IPS-NIHi11 (cell line): ENCODE measurements around the gene AP5S1.
"Not testable (repeated sequence)": the region's sequence is repeated elsewhere in the genome, so short reads cannot be mapped to it uniquely, and the experiment has no call there.

Source experiments
- DNase-seq: peaks from one replicate; pipeline ENCODE4 v3.0.0; 2012; ENCODE audit warnings: mixed read lengths, low spot score

AP5S1 gene

DNA sequence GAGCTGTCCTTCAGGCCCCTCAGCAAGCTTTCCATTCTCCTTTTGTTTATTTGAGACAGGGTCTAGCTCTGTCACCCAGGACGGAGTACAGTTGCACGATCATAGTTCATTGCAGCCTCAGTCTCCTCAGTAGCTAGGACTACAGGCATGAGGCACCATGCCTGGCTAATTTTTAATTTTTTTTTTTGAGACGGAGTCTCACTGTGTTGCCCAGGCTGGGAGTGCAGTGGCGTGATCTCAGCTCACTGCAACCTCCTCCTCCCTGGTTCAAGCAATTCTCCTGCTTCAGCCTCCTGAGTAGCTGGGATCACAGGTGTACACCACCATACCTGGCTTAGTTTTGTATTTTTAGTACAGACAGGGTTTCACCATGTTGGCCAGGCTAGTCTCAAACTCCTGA is 31.1 kb upstream of the AP5S1 start:
- DNase-seq: not testable (repeated sequence)

DNA sequence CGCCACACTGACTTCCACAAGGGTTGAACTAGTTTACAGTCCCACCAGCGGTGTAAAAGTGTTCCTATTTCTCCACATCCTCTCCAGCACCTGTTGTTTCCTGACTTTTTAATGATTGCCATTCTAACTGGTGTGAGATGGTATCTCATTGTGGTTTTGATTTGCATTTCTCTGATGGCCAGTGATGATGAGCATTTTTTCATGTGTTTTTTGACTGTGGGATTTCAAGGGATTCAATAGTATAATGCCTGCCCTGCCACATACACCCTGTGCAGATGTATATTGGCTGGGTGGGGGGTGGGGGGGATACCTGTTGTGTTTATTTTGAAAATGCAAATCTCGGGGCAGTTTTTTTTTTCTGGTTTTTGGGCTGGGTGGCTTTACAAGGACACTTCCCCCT is 26.2 kb upstream of the AP5S1 start:
- DNase-seq: not testable (repeated sequence)

DNA sequence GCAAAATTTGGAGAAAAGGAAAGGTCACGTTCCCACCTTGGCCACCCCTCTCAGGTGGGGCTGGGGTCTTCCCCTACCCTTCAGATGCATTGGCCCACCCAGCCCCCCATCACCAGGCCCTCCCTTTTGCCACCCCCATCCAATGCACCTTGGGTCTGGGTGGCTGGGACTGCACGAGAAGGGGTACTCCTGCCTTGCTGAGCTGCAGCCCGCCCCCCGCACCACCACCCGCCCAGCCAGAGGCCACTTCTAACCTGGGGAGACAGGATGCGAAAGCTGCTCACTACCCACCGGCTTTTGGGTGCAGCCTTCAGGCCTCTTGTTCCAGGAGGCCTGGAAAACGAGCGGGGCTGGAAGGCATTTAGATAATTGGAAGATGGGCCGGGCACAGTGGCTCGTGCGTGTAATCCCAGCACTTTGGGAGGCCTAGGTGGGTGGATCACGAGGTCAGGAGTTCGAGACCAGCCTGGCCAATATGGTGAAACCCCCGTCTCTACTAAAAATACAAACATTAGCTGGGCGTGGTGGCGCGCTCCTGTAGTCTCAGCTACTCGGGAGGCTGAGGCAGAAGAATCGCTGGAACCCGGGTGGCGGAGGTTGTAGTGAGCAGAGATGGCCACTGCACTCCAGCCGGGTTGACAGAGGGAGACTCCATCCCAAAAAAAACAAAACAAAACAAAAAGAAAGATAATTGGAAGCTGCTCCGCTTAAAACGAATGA is 25.5 kb upstream of the AP5S1 start:
- no peak for DNase-seq

DNA sequence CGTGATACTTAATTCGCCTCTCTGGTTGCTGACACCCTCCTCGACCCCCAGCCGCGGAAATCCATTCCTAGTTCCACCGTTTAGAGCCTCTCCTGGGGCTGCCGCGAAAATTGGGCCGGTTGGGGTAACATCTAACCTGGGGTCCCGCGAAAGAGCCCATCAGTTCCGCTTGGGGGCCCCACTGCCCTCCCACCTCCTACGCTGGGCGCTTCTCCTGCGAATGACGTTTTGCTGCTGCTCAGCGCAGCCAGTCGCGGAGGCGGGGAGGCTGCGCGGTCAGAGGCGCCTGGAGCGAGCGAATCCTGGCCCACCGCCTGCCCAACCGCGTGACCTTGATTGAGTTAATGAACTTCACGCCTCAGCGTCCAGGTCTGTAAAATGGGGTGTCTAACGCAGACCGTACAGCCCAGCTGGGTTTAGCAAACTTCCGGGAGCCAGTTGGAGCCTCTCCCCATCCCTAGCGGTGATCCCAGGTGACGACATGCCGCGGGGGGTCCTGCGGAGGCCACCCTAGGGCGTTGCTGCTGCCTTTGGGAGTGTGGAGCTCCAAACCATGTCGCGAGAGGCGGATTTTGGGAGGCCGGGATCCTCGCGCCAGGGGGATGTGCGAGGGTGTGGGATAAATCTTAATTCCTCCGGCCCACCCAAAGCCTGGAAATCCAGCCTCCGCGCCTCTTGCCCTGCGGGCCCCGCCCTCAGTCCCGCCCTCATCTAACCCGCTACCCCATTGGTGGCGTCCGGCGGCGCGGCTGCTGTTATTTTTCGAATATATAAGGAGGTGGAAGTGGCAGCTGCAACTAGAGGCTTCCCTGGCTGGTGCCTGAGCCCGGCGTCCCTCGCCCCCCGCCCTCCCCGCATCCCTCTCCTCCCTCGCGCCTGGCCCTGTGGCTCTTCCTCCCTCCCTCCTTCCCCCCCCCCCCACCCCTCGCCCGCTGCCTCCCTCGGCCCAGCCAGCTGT is 24.6 kb upstream of the AP5S1 start, which contains the start of gene CDC25B:
Gene CDC25B, plus strand, starts transcription at position 800 of the 958 bp plus-strand sequence. CDS start 222 bp downstream, outside the sequence.
- peak; percentile 87 for DNase-seq

DNA sequence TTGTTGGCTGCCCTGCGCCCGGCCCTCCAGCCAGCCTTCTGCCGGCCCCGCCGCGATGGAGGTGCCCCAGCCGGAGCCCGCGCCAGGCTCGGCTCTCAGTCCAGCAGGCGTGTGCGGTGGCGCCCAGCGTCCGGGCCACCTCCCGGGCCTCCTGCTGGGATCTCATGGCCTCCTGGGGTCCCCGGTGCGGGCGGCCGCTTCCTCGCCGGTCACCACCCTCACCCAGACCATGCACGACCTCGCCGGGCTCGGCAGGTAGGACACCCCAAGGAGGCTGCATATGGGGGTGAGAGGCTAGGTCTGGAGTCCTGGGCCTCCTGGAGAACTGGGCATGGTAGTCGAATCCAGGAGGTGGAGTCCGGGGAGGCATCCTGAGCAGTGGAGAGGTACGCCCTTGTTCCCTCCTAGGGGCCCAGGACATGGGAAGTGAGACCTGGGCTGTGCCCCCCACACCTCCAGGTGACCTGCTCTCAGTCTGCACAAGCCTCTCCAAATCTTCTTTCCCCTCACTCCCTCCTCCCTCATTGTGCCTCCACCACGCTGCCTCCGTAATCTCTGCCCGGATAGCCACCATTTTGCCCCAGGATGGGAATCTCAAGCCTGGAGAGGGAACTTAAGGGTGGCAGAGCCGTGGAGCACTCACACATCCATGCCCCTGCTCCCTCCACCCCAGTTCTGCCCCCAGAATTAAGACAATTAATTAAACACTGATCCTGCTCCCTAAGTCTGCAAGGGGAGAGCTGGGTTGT is 23.7 kb upstream of the AP5S1 start:
- no peak for DNase-seq

DNA sequence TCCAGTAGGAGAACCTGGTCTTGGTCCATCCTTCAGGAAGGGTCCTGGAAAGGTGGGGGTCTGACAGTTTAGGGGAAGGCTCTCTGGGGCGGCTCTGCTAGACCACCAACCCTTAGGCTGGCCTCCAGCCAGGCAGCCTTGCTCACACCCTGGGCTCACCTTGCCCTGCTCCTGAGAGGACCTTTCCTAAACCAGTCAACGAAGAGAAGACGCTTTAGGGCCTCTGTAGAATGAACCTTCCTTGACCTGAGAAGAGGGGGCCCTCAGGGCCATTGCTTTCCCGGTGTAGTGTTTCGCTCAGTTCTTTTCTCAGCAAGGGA is 23.2 kb upstream of the AP5S1 start:
- no peak for DNase-seq

DNA sequence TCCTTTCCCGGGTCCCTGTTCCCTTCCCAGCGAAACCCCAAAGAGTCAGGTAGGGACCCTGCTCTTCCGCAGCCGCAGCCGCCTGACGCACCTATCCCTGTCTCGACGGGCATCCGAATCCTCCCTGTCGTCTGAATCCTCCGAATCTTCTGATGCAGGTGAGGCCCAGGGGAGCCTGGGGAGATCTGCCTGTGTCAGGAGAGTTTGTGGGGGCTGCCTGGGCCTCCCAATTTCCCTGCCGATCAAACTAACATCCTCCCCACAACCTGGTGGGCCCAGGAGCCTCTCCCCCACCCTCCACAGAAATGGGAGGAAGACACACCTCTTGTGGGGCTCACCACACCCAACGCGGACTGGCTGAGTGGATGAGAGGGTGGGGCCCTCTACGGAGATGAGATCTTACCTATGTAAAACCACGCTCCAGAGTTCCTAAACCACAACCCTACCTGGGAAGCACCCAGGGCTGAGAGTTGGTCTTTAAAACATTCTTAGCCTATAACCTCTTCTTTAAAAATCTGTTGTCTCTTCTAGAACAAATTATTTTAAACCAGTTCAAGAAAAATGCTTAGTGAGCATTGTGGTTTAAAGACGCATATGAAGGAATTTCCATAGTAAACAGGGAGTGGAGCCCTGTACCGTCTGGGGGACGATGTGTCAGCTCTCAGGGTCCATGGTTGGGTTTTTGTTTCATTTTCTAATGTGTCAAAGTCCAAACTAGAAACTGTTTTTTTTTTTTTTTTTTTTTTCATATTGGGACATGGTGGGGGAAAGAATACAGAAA is 22.6 kb upstream of the AP5S1 start:
- DNase-seq: no peak

DNA sequence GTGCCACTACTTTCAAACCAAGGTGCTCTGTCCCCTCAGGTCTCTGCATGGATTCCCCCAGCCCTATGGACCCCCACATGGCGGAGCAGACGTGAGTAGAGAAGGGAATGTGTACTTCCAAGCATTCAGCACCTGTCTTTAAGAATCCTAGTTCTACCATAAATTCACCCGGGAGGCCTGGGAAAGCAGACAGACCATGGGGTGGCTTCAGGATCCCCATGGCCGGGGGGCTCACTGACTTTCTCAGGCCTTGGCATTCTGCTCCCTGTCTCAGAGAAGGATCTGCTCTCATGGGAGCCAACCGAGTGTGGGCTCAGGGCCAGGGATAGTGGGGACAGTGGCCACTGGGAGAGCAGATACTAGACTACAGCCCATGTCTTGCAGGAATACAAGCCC is 22.0 kb upstream of the AP5S1 start:
- no peak for DNase-seq

DNA sequence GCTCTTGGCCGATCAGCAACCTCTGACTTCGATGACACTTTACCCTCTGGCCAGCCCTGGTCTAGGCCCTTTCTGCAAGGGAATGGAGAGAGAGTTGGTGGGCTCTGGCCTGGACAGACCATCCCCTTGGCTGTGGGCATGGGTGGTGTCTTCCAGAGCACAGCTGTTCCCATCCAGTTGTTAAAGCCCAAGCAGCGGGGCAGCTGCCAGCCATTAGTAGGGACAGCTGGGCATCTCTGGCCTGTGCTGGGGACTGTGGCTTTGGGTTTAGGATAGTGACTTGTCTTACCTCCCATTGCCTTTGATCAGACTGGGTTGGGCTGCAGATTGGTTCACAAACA is 21.5 kb upstream of the AP5S1 start:
- no peak for DNase-seq

DNA sequence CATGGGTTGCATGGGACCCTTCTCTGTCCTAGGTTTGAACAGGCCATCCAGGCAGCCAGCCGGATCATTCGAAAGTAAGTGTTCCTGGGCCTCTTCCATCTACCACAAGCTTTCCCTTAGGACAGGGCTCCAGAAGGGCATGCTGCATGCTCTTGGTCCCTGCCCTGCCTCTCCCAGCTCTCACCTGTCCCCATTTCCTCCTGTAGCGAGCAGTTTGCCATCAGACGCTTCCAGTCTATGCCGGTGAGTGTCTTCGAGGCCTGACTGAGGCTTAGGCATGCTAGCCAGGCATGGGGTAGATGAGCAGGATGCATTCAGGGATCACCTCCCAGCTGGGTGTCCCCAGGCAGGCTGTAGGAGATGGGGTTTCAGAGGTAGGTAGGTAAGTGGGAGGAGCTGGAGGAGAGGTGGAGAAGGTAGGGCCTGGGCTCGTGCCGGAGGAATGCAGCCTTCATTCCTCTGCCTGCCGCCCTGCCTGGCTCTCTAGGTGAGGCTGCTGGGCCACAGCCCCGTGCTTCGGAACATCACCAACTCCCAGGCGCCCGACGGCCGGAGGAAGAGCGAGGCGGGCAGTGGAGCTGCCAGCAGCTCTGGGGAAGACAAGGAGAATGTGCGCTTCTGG is 20.0 kb upstream of the AP5S1 start:
- DNase-seq: peak; percentile 55

DNA sequence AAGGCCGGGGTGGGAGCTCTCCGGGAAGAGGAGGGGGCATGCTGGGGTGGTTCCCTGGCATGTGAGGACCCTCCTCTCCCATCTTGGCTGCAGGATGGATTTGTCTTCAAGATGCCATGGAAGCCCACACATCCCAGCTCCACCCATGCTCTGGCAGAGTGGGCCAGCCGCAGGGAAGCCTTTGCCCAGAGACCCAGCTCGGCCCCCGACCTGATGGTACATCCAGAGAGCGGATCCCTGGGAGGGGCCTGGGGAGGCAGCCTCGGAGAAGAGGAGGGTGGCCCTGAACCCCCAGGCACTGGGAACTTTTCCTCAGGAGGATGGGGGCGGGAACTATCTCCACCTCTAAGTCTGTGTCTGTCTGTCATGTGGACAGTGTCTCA is 19.5 kb upstream of the AP5S1 start:
- DNase-seq: no peak

DNA sequence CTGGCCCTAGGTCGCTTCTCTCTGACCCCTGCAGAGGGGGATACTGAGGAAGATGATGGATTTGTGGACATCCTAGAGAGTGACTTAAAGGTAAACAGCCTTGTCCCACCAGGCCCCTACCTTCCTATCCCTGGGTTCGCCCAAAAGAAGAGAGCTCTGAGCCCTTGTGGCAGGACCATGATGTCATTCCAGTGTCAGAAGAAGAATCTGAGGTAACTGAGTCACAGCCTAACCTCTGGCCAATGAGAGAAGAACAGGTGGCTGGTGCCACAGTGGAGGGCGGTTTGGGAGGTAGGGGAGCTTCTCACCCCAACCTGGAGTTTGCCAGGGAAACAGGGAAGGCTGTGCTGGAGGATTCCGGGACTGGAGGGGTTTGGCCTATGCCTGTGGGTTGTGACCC is 19.0 kb upstream of the AP5S1 start:
- DNase-seq: no peak

DNA sequence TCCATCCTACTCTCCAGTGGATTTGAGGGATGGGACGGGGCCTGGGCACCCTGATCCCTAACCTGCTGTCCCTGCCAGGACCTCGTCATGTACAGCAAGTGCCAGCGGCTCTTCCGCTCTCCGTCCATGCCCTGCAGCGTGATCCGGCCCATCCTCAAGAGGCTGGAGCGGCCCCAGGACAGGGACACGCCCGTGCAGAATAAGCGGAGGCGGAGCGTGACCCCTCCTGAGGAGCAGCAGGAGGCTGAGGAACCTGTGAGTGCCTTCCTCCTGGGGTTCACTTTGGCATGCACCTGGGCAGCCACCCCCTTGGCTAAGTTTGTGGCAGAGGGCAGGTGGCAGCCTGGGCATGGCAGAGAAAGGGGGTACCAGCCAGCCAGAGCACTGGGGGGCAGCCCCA is 18.5 kb upstream of the AP5S1 start:
- no peak for DNase-seq

DNA sequence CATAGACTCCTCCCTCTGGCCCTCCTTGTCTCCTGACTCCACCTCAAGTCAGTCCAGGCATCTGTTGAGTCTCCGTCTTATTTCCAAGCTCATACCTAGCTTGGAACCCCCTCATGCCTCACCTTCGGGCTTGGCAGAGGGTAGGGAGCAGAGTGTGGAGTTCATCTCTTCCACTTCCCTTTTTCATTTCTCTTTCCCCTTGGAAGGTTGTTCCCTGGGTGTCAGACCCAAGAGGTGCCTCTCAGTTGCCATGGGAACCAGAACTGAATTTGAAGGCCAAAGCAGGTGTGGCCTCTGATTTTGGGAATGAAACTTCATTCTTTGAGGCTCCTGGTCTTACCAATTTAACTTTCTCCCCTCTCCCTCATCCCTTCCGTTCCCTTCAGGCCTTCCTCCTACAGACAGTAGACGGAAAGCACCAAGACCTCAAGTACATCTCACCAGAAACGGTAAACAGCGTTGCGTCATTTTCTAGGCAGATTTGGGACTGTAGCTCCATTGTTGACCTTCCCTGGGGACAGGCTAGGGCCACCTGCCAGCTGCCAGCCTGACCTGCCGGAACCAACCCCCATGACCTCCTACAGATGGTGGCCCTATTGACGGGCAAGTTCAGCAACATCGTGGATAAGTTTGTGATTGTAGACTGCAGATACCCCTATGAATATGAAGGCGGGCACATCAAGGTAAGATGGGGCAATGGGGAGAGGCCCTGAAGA is 17.7 kb upstream of the AP5S1 start:
- DNase-seq: no peak

DNA sequence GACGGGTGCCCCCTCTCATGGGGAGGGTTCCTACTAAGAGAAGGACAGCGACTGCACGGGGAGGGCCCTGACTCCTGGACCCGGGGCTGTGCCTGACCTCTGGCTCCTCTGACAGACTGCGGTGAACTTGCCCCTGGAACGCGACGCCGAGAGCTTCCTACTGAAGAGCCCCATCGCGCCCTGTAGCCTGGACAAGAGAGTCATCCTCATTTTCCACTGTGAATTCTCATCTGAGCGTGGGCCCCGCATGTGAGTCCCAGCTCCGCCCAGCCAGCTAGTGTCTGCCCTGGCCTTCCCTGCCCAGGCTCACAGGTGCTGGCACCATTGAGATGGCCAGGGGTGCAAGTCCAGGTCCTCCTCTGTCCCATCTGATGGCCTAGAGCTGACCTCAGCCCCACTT is 17.1 kb upstream of the AP5S1 start:
- no peak for DNase-seq

DNA sequence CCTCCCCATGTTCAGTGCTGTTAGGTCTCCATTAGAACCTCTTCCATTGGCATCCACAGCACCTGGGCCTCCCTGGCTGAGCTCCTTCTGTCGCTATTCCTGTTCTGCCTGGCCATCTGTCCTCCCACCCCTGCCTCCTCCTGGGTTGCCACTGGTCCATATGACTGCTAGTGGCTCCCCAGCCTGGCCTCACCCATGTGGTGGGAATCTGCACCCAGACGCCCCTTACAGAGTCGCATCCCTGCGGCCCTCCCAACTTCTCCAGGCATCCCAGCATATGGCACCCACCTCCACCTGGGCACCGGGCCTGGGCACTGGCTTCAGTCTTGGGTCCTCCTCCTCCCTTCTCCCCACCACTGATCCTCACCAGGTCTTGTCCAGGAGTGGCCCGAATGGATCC is 16.5 kb upstream of the AP5S1 start:
- DNase-seq: no peak

DNA sequence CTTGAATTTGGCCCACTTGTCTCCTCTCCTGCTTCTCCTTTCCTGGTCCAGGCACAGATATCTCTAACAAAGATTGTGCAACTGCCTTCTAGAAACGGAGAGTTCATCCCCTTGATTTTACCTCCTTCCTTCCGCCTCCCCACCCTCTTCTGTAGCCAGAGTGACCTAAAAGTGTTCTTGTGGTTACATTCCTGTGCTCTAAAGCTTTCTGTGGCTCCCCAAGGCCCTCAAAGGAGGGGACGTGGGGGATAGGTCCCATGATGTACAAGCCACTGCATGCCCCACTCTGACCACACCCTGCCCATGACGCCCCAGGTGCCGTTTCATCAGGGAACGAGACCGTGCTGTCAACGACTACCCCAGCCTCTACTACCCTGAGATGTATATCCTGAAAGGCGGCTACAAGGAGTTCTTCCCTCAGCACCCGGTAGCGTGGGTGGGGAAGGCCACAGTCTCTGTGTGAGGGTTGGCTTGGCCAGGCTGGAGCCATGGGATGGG is 16.0 kb upstream of the AP5S1 start:
- no peak for DNase-seq

DNA sequence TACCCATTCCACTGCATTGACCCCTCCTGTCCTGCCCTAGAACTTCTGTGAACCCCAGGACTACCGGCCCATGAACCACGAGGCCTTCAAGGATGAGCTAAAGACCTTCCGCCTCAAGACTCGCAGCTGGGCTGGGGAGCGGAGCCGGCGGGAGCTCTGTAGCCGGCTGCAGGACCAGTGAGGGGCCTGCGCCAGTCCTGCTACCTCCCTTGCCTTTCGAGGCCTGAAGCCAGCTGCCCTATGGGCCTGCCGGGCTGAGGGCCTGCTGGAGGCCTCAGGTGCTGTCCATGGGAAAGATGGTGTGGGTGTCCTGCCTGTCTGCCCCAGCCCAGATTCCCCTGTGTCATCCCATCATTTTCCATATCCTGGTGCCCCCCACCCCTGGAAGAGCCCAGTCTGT is 15.6 kb upstream of the AP5S1 start:
- DNase-seq: no peak

DNA sequence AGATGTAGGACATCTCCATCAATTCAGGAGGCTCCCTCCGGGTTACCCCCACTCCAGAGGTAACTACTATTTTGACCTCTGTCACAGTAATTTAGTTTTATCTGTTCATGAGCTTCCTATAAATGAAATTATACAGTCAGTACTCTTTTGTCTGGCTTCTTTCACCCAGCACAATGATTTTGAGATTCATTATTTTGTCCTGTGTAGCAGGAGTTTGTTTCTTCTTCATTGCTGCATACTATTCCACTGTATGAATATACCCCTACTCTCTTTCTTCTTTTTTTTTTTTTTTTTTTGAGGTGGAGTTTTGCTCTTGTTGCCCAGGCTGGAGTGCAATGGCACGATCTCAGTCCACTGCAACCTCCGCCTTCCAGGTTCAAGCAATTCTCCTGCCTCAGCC is 11.8 kb upstream of the AP5S1 start:
- DNase-seq: no peak

DNA sequence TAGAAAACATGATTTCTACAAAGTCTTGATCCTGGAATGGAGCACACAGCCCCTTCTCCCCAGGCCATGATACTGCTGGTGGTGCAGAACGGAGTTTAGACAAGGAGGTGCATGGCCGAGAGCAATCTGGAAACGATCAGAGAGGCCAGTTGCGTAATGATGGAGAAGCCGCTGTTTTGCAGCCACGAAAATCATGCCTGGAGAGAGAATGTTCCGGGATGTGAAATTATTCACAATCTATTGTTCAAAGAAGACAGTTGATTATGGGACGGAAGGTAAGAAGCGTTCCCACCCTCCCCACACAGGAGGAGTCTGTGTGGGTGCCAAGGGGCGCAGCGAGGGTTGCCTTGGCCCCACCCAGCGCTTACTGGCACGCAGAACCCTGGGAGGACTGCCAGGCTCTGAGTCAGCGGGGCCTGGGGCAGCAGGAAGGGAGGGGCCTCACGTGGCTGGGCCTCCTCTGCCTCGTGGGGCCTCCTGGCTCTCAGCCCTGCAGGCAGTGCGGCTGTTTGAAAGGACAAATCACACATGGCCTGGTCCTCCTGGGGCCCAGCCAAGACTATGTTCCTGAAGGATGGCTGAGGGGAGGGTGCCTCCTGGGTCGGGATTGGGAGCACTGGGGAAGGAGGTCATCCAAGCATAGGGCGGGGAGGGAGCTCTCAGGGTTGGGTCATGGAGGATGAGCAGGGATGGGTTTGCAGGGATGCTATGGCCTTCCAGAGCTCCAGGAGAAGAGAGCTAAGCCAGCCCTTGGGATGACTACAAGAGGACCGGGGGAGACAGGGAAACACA is 8.7 kb upstream of the AP5S1 start:
- peak; percentile 63 for DNase-seq
